RWPE1 (cell line): ENCODE data around the gene P2RX1.
"Not testable (repeated sequence)": the region's sequence is repeated elsewhere in the genome, so short reads cannot be mapped to it uniquely, and the experiment has no call there.

Experiments
- CTCF ChIA-PET: fragments of 350-600 bp; sonication (Branson Sonifier 250); formaldehyde crosslinking; extraction: SDS; loops from one replicate; lab custom pipeline; 2021; lab: Yijun Ruan, JAX
- POLR2A ChIA-PET: fragments of 400-600 bp; formaldehyde crosslinking; extraction: SDS; loops from one replicate; lab custom pipeline; 2020; ENCODE audit warnings: antibody characterized with exemption; ENCODE audit not compliant: low non-redundant PET; lab: Yijun Ruan, JAX
- DNase-seq: peaks from one replicate; pipeline ENCODE4 v3.0.0; 2012; ENCODE audit warnings: low spot score
- H3K27ac ChIP-seq: fragments of 450-650 bp; 2 replicates; pipeline ENCODE4 v1.5.1; 2017
- CTCF ChIP-seq: fragments of 450-650 bp; conservative IDR thresholded peaks from 2 replicates; pipeline ENCODE4 v1.5.1; 2017; ENCODE audit warnings: low read depth, mild to moderate bottlenecking

Gene P2RX1

GRCh38 chr17:3857261-3858105 lies 58.8 kb downstream of the P2RX1 start:
- H3K27ac ChIP-seq, result no peak overlapping the region
- no peak for TF ChIP-seq CTCF
- no peak for DNase-seq
- POLR2A ChIA-PET, result interaction anchor here (1.0 kb wide), 1 partner anchor 32 kb away, joined by 5 read pairs; no protein-coding TSS in a partner anchor
- CTCF ChIA-PET, result interaction anchor here (0.8 to 1.0 kb wide), 2 partner anchors 11 to 57 kb away, joined by 4 to 5 read pairs; partner anchors contain the start of gene NCBP3

GRCh38 chr17:3854204-3854603 lies 62.1 kb downstream of the P2RX1 start:
- CTCF ChIA-PET, DNase-seq, H3K27ac ChIP-seq, POLR2A ChIA-PET: not testable (repeated sequence)

- ChIA-PET POLR2A (no interaction called here), CTCF (interaction anchor here (1.4 kb wide), 1 partner anchor 11 kb away, joined by 5 read pairs; no protein-coding TSS in a partner anchor)
- DNase-seq, result no peak
- no peak for TF ChIP-seq CTCF
- no peak overlapping the region for H3K27ac ChIP-seq
These were observed 63.7 kb downstream of the P2RX1 start for GRCh38 chr17:3852561-3852960.

DNA sequence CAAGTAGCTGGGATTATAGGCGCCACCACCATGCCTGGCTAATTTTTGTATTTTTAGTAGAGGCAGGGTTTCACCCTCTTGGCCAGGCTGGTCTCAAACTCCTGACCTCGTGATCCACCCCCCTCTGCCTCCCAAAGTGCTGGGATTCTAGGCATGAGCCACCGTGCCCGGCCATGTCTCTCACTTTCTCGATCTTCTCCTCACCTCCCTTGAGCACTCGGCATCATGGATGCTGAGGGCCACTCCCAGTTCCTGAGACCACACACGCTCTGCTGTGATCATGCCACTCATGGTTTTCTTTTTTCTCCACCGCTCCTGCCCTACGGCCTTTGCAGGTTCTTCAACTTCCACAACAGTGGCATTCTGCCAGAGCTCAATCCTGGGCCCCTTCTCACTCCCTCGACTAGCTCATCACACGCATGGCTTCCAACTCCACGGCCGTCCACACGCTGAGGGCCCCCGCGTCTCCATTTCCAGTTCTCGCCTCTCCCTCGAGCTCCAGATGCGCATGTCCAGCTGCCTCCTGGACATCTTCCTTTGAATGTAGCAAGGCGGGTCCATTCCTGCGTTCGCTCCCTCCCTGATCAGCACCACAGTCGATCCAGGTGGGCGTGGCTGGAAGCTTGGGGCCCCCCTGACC lies 64.7 kb downstream of the P2RX1 start:
- POLR2A ChIA-PET, result interaction anchor here (0.7 kb wide), 1 partner anchor 38 kb away, joined by 3 read pairs; no protein-coding TSS in a partner anchor
- CTCF ChIA-PET, result interaction anchor here (0.6 to 1.4 kb wide), 3 partner anchors 12 to 122 kb away, joined by 3 to 5 read pairs (median 3); no protein-coding TSS in a partner anchor
- TF ChIP-seq CTCF, result no peak

DNA sequence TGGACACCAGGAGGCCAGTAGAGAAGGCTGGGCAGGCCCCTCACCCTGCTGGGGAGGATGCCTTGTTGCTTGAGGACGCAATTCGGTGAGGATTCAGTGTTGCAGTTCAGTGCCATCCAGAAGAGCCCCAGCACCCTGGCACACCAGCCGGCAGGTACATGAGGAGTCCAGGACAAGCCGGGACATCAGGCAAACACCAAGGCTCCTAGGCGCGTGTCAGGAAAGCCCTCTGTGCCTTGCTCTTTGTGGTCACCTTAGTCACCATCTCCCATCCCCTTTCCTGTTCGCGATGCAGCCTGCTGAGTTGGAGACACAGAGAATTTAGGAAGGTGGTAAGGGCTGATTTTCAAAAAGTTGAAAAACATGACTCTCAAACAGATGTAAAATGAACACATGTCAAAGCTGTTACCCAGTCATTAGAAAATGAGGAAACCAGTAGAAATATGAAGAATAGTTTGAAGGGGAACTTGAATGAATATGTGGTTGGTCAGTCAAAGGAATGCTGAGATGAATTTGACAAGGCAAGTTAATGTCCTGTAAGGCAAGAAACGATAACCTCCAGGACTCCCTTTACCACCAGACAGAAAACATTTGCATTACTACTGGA lies 67.9 kb downstream of the P2RX1 start:
- CTCF ChIA-PET, result interaction anchor here (0.6 kb wide), 1 partner anchor 7 kb away, joined by 6 read pairs; no protein-coding TSS in a partner anchor
- TF ChIP-seq CTCF, result no peak
- no peak for DNase-seq
- H3K27ac ChIP-seq, result no peak overlapping the region
- POLR2A ChIA-PET, result no interaction called here

More for the DNA sequence above, 64.7 kb downstream of the P2RX1 start:
- no peak for DNase-seq
- no peak overlapping the region for H3K27ac ChIP-seq

GRCh38 chr17:3847165-3847670 lies 69.0 kb downstream of the P2RX1 start:
- CTCF ChIA-PET, result interaction anchor here (1.4 kb wide), 1 partner anchor 16 kb away, joined by 3 read pairs; no protein-coding TSS in a partner anchor
- no peak for DNase-seq
- POLR2A ChIA-PET, result no interaction called here
- H3K27ac ChIP-seq, result no peak overlapping the region
- no peak for TF ChIP-seq CTCF
